Right forelimb (tissue), 1 donor: ENCODE data around the gene CADM4.
"Not testable (repeated sequence)": the region's sequence is repeated elsewhere in the genome, so short reads cannot be mapped to it uniquely, and the experiment has no call there.

Source experiments
- DNase-seq: peaks from one replicate; pipeline ENCODE4 v3.0.0-alpha.2; 2018

The CADM4 gene

DNA sequence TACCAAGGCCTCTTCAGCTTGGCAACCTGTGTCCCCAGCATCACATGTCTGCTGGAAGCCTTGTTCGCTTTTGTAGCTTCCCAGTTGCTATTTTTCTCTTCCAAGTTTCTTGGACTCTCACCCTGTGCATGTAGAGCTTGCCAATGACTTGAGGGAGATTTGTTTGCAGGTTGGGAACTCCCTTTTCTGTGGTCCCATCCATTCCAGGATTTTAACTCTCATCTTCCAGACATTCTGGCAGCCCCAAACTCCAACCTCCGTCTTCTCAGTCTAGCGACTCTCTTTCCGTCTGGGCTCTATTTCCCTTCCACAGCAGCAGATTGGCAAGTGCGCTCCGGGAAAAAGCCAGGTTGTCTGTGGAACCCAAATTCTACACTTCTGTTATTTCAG is 21.3 kb upstream of the CADM4 start:
- DNase-seq, result no peak

DNA sequence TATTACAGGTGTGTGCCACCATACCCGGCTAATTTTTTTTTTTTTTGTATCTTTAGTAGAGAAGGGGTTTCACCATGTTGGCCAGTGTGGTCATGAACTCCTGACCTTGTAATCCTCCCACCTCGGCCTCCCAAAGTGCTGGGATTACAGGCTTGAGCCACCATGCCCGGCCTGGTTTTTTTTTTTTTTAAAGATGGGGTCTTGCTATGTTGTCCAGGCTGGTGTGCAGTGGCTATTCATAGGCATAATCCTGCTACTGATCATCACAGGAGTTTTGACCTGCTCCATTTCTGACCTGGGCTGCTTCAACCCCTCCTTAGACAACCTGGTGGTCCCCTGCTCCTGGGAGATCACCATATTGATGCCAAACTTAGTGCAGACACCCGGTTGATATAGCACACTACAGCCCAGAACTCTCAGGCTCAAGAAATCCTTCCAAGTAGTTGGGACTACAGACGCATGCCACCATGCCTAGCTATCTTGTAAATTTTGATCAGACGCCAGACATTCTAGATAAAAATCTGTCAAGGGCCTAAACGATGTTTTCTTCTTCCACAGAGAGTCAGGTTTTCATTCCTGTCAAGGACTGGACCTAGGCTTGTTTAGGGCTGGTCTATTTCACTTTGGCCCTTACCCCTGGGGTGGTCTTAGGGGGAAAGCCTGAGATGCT is 20.8 kb upstream of the CADM4 start:
- no peak for DNase-seq

DNA sequence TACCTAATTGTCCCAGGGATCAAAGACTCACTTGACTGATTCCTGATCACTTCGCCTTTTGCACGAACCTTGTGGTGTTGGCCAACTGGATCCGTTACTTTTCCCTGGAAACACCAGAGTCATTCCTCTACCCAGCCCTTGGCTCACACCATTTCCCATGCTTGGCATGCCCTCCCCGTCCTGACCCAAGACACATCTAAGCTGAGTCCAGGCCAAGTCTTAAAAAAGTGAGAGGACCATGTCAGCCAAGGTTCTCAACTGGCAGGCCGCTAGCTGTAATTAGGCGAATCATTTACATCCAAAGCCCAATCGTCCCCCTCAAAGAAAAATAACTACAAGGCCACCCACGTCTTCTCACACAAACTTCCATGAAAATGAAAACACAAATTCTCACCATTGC is 18.8 kb upstream of the CADM4 start:
- DNase-seq, result no peak

DNA sequence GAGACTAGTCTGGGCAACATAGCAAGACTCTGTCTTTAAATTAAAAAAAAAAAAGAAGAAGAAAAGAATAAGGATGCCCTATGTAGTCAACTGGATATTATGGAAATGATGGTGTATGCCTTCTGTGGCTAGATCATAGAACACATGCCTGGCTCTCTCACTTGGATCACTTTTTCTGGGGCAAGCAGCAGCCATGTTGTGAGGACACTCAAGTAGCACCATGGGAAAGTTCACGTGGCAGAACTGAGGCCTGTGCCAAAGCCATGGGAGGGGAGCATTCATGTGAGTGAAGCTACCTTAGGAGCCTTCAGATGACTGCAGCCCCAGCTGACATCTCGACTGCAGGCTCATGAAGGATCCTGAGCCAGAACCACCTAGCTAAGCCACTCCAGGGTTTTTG is 18.4 kb upstream of the CADM4 start:
- no peak for DNase-seq

DNA sequence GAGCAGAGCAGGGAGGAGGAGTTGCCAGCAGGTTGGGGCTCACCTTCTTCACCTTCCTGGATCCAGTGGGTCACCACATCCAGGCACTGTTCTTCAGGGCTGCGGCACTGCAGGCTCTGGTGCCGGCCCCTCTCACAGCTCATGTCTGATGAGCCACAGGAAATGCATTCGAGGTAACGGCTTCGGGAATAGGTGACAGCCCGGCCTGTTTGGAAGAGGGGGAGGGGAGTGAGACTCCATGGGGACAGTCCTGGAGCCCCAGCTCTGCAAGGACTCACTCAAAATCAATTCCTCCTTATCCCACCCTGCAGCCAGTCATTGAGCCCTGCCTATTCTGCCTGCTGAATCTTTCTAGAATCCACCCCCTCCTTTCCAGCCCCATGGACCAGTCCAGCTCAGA is 16.8 kb upstream of the CADM4 start:
- DNase-seq, result no peak

DNA sequence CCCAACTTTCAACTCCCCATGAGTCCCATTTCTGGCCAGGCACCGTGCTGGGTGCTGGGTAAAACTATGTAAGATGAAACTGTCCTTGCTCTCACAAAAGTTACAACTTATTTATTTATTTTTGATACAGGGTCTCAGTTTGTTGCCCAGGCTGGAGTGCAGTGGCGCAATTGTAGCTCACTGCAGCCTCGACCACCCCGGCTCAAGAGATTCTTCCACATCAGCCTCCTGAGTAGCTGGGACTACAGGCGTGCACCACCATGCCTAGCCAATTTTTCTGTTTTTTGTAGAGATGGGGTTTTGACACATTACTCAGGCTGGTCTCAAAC is 12.9 kb upstream of the CADM4 start:
- DNase-seq, result no peak

DNA sequence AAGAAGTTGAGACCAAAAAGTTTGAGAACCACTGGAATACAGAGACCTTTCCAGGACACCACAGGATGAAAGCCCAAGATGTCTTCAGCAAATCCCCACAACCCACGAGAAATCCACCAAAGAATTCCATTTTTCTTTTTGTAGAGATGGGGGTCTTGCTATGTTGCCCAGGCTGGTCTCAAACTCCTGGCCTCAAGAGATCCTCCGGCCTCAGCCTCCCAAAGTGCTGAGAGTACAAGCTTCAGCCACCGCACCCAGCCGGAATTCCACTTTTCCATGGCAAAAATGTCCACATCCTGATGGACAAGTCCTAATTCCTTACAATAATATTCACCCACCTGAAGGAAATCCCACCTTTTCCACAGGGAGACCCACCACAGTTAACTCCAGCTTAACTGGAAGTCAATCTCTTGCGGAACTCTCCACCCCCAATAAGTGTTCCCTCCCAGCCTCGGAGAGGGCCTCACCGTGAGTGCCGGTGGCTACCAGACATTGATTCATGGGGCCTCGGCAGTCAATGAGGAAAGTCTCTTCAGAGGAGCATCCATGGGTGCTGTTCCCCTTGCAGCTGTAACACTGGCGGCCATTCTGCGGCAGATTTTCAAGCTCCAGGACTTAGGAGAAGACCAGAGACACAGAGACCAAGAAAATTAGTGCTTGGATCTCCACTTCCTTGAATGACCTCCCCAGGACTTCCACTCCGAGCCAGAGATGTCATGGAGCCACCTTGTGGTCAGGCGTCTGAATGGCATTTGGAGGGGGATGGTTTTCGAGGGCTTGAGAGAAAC is 12.3 kb upstream of the CADM4 start:
- DNase-seq, result peak; percentile 71

DNA sequence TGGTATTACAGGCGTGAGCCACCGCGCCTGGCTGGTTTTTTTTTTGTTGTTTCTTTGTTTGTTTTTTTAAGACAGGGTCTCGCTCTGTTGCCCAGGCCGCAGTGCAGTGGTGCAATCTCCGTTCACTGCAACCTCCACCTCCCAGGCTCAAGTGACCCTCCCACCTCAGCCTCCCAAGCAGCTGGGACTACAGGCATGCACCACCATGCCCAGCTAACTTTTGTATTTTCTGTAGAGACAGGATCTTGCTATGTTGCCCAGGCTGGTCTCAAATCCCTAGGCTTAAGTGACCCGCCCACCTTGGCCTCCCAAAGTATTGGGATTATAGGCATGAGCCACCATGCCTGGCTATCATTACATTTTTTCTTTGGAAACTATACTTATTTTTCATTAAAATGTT is 10.6 kb upstream of the CADM4 start:
- DNase-seq, result not testable (repeated sequence)

DNA sequence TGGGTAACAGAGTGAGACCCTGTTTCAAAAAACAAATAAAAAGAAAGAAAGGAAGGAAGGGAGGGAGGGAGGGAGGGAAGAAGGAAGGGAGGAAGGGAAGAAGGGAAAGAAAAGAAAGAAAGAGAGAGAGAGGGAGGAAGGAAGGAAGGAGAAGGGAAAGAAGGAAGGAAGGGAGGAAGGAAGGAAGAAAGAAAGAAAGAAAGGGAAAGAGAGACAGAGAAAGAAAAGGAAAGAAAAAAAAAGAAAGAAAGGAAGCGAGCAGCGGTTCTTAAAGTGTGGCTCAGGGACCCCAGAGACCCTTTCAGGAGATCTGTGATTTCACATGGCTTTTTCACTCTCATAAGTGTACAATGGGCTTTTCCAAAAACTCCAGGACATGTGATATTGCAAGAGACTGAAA is 9.9 kb upstream of the CADM4 start:
- no peak for DNase-seq

DNA sequence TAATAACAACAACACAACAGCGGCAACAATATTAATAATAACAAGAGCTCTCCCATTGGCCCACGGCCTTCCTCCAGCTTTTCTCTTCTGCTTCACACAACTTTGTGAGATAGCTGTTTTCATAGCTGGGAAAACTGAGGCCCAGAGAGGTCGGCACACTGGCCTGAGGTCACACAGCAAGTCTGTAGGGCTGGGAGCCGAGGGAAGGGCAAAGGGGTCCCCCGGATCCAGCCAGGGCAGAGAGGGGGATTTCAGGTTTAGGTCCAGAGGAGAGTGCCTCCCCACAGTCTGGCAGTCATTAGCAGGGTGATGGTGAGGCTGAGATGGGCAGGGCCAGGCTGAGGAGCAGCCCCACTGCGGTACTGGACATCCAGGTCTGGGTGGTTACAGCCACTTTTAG is 9.0 kb upstream of the CADM4 start:
- no peak for DNase-seq

DNA sequence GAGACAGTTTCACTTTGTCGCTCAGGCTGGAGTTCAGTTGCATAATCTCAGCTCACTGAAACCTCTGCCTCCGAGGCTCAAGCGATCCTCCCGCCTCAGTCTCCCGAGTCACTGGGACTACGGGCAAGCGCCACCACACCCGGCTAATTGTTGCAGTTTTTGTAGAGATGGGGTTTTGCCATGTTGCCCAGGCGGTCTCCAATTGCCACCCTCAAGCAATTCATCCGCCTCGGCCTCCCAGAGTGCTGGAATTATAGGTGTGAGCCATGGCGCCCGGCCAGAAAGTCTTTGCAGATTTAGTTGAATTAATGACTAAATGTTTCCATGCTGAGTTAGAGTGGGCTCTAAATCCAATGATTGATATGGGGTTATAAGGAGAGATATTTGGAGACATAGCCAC is 4.5 kb upstream of the CADM4 start:
- DNase-seq, result no peak

DNA sequence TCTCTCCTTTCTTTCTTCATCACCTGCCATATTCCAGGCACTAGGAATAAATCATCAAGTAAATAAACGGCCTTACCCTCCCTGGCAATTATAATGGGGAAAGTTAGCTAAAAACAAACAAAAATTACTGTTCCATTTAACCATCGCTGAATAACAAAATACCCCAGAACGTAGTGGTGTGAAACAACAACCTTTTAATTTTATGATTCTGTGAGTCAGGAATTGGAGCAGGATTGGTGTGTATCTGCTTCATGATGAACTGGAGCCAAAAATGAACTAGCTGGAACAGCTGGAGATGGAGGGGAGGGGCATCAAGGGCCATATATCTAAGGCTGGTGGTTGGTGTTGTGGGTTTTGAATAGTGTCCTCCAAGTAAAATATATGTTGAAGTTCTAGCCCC is 3.7 kb upstream of the CADM4 start:
- no peak for DNase-seq

DNA sequence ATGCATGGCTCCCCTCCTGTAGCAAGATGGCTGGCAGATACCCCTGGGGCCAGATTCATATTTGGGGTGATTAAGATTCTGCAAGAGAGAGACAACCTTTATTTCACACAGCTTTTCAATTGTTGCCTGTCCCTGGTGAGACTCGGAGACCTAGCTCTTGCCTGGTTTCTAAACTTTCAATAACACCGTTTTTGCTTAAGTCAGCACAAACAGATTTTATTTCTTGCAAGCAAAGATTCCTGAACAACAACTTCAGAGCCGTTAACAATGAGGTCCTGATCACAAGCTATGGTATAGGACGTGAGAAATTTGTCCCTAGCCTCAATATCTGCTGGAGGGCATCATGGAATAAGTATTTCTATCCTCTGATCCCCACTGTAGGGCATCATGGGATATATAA is 2.9 kb upstream of the CADM4 start:
- no peak for DNase-seq

DNA sequence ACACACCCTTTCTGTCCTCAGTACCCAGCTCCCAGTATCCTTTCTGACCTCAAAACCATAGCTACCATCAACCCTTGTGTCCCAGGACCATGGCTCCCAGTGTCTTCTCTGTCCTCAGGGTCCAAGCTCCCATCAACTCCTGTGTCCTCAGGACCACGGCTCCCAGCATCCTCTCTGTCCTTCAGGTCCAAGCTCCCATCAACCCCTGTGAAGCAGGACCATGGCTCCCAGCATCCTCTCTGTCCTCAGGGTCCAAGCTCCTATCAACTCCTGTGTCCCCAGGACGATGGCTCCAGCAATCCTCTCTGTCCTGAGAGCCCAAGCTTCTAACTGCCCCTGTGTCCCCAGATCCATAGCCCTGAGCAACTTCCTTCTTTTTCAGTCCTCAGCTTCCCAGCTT is 1.7 kb upstream of the CADM4 start:
- DNase-seq, result no peak

DNA sequence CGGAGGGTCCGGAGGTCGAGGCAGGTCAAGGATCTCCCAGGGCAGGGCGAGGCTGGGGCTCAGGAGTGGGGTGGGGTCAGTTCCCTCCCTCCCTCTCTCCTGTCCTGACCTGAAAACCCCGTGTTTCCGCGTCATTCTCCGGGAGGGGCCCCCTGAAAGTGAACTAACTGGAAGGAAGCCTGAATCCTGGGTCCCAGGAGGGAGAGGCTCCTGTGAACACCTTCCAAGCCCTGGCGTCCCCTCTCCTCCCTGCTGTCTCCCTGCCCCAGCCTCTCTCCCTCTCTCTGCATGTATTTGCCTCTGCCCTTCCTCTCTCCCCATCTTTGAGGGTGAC is 741 bp upstream of the CADM4 start:
- DNase-seq, result no peak

DNA sequence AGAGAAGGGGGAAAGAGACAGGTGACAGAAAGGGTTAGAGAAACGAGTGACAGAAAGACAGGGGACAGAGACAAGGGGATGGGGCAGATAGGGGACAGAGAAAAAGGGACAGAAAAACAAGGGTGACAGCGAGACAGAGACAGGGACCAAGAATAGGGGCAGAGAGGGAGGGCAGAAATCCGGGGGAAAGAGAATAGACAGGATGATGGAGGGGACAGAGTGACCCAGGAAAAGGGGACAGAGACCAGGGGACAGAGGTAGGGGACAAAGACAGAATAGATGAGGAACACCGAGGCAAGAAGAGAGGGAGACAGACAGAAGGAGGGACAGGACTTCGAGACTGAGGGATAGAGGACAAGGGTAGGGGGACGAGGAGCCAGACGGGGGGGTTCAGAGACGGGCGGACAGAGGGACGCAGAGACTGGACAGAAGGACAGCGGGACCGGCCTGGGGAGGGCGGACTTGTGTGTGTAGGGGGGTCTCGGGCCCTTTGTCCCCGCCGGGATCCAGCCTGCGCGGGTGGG is 593 bp downstream of the CADM4 start:
- DNase-seq, result no peak

DNA sequence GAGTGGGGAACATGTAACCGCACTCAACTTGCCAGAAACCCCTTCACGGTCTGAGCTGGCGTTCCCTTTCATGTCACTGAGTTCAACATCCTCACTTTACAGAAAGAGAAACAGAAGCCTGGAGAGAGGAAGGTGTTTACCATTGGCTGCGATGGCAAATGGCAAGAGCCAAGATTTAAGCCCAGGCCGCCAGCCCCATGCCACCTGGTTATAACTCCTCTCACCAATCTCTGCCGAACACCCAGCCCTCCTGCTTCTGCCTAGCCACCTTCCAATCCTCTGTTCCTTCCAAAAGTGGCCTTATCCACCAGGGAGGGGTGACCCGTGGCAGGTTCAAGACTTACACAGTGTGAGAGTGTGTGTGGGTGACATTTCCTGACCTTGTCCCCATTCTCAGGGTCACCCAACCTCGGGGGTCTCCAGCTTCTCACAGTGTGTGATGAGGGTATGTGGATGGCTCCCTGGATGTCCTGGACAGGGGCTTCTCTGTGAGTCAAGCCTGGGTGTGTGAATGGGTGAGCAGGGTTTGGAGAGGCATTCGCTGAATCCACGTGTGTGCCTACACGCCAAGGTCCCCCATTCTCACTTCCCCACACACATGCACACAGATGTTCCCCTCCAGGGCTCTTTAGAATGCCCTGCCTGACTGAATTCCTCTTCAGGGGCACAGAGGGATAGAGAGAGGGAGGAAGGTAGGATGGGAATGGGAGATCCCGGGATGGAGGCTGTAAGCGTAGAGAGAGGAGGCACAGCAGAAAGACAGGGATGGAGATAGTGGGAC is 1.2 kb downstream of the CADM4 start:
- DNase-seq, result no peak

DNA sequence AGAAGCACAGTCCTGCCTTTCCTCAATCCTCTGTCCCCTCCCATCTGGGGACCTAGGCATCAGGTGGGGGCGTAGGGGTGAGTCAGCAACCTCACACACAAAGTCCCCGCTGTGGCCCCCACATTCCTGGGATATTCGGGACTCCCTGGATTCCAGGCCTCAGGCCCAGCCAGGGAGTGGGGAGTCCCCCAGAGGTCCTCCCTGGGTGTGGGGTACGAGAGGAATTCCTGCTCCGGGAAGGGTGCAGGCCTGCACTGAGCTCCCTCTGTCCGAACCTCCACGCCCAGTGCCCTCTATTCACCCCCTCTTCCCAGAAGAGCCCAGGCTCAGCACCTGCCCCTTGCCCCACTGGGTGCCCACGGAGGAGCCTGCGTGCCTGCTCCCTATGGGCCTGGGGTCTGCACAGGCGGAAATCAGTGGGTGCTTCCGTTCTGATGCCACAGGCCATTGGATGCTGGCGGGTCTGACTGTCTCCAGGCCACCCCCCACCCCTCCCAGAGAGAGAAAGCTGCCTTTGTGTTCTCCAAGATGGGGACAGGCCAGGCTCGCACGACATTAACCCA is 3.4 kb downstream of the CADM4 start:
- DNase-seq, result no peak

DNA sequence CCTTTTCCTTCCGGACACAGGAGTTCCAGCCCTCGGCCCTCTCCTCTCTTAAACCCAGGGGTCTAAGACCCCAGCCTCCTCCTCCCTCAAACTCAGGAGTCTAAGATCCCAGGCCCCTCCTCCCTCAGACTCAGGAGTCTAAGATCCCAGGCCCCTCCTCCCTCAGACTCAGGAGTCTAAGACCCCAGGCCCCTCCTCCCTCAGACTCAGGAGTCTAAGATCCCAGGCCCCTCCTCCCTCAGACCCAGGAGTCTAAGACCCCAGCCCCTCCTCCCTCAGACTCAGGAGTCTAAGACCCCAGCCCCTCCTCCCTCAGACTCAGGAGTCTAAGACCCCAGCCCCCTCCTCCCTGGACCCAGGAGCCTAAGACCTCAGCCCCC is 4.1 kb downstream of the CADM4 start:
- DNase-seq, result not testable (repeated sequence)

DNA sequence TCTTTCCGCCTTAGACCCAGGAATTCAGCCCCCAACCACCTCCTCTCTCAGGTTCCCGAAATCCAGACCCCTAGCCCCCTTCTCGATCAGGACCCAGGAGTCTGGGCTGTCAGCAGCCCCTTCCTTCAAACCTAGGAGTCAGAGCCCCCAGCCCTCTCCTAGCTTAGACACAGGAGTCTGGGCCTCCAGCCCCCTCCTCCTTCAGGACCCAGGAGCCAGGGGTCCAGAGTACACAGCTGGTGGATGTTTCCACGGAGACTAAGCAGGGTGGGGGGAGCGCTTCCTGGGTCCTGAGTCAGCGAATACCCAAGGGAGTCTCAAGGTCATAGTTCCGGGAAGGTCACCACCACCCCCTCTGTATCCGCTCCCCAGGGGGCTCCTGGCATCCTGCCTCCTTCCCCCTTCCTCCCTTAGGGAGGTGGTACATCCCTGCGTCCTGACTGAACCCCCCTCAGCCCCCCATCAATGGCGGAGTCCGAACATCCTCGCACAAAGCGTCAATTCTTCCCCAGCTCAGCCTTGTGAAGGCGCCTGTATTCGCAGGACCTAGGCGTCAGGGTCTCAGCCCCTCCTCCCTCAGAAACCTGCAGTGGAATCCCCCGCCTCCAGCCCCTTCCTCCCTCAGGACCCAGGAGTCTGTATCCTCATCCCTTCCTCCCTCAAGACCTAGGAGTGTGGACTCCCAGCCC is 4.6 kb downstream of the CADM4 start:
- no peak for DNase-seq

DNA sequence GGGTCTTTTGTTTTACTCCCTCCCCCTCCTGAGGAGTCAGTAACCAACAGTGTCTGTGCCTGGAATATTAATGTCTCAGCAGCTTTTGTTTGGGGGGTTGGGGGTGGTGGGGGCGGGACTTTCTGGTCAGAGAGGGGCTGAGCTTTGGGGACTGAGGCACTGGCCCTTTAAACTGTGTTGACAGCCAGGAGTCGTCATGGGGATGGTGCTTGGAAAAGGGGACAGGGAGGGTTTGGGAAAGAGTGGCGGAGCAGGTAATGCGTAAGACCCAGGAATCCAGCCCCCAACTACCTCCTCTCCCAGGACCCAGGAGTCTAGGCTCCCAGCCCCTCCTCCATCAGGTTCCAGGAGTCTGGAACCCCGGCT is 5.2 kb downstream of the CADM4 start:
- DNase-seq, result no peak

DNA sequence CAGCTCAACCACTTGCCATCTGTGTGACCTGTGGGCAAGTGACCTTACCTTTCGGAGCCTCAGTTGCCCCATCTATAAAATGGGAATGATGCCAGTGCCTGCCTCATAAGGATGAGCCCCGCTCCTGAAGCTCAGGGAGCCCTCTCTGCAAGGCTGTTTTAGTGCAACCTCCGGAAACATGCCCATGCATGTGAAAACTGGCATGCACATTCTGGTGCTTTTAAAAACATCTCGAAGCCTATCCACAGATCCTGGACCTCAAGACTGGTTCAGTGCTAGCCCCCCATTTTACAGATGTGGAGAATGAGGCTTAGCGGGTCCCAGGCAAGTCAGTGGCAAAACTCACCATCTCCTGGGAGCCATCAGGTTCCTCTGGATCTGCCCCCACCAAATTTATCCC is 5.6 kb downstream of the CADM4 start:
- no peak for DNase-seq

DNA sequence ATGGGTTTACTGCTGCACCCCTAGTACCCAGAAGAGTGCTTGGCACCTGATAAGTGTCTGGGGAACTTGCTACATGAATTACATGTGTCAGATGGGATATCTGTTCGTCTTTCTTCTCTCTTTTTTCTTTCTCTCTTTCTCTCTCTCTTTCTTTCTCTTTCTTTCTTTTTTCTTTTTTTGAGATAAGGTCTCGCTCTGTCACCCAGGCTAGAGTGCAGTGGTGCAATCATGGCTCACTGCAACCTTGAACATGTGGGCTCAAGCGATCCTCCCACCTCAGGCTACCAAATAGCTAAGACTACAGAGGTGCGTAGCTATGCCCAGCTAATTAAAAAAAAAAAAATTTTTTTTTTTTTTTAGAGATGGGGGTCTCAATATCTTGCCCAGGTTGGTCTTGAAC is 6.1 kb downstream of the CADM4 start:
- DNase-seq, result no peak
